Hindlimb muscle (tissue), 1 donor: ENCODE measurements around the gene ARID5B. TPM values are rescaled to one million over a fixed set of nuclear protein-coding genes. Genes with fewer than 3 reads are reported as not detected.
"Not testable (repeated sequence)": the region's sequence is repeated elsewhere in the genome, so short reads cannot be mapped to it uniquely, and the experiment has no call there.

Experiments
- DNase-seq: peaks from one replicate; pipeline ENCODE4 v3.0.0-alpha.2; 2013
- polyA plus RNA-seq: library from polyadenylated mRNA; unstranded; fragments of 120-200 nt; gene quantifications from one replicate; pipeline ENCODE4 v1.2.1, GENCODE V29; 2013; ENCODE audit not compliant: insufficient read length

Gene ARID5B, protein sequence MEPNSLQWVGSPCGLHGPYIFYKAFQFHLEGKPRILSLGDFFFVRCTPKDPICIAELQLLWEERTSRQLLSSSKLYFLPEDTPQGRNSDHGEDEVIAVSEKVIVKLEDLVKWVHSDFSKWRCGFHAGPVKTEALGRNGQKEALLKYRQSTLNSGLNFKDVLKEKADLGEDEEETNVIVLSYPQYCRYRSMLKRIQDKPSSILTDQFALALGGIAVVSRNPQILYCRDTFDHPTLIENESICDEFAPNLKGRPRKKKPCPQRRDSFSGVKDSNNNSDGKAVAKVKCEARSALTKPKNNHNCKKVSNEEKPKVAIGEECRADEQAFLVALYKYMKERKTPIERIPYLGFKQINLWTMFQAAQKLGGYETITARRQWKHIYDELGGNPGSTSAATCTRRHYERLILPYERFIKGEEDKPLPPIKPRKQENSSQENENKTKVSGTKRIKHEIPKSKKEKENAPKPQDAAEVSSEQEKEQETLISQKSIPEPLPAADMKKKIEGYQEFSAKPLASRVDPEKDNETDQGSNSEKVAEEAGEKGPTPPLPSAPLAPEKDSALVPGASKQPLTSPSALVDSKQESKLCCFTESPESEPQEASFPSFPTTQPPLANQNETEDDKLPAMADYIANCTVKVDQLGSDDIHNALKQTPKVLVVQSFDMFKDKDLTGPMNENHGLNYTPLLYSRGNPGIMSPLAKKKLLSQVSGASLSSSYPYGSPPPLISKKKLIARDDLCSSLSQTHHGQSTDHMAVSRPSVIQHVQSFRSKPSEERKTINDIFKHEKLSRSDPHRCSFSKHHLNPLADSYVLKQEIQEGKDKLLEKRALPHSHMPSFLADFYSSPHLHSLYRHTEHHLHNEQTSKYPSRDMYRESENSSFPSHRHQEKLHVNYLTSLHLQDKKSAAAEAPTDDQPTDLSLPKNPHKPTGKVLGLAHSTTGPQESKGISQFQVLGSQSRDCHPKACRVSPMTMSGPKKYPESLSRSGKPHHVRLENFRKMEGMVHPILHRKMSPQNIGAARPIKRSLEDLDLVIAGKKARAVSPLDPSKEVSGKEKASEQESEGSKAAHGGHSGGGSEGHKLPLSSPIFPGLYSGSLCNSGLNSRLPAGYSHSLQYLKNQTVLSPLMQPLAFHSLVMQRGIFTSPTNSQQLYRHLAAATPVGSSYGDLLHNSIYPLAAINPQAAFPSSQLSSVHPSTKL
- 21.1 TPM for polyA plus RNA-seq

DNA sequence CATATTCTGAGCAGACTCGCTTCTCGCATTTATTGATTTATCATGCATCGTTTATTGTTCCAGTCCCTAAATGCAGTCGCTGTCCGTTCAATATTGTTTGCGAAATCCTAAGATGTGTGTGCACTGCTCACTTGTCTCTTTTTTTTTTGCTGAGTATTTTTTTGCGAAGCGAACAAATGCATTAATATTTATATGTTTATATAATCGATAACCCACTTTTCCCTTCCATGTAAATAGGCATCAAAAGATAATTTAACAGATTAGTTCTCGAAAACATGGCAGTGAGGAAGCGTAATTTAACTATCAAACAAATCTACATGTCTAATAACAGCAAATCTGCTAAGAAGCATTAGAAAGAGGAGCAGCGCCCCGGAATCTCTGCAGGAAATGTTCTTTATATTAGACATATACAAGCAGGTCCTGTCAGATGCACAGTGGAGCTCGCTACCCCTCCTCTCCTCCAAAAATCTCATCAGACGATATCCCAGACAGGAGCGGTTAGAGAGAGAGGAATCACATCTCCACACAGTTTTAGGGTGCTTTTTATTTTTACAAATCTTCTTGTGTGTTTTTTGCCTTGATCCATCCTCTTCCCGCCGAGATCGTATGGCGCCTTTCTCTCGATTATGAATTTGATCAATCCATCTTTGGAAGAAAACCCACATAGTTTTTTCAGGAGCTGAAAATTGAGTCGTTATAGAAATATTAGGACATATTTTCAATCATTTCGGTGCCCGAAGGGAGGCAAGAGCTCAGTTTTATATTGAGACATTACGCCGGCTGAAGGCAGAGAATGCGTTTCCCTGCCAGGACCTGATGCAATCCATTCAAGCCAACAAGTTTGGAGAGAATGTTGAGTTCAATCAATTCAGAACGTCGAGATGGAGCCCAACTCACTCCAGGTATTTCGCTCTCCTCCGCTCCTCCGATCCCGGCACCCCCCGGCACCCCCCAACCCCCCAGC is at the start of gene ARID5B:
Gene ARID5B, plus strand, starts transcription at position 871 of the 964 bp plus-strand sequence. Its CDS starts 11 bp downstream, at position 882.
- DNase-seq, result peak; percentile 81

DNA sequence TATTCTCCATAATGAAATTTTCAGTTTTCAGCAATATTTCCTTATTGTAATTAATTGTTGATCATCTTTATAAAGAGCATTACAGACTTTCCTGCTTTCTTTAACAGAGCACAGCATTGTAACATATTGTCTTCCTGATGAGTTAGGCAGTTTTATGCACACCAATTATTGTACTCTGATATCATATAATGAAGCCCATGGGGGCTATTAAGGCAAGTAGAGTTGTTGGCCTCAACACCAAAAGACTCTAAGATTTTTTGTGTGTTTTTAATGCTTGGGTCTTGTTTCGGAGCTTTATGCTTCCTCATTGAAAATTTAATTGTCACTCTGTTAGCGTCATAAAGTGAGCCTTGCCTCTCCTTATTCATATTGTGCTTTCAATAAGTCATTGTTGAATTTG is 49.2 kb upstream of the ARID5B start:
- DNase-seq, result no peak

GRCh38 chr10:61855771-61856170 is 45.7 kb upstream of the ARID5B start:
- no peak for DNase-seq

GRCh38 chr10:61857746-61858145 is 43.8 kb upstream of the ARID5B start:
- no peak for DNase-seq

DNA sequence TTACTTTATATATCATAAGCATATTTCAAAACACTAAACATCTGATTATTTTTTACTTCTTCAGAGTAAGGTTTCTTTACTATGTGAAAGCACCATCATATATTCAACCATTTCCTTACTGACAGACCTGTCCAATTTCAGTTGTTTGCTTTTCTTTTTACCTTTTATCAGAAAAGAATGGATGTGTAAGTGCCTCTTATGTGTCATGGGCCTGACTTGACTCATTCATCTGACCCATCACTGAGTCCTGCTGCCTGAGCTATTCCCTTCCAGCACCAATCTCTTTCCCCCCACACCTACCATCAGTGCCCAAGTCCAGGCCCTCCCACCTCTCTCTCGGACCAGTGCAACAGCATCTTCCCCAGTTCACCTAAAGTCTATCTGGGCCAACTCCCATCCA is 41.7 kb upstream of the ARID5B start:
- no peak for DNase-seq

DNA sequence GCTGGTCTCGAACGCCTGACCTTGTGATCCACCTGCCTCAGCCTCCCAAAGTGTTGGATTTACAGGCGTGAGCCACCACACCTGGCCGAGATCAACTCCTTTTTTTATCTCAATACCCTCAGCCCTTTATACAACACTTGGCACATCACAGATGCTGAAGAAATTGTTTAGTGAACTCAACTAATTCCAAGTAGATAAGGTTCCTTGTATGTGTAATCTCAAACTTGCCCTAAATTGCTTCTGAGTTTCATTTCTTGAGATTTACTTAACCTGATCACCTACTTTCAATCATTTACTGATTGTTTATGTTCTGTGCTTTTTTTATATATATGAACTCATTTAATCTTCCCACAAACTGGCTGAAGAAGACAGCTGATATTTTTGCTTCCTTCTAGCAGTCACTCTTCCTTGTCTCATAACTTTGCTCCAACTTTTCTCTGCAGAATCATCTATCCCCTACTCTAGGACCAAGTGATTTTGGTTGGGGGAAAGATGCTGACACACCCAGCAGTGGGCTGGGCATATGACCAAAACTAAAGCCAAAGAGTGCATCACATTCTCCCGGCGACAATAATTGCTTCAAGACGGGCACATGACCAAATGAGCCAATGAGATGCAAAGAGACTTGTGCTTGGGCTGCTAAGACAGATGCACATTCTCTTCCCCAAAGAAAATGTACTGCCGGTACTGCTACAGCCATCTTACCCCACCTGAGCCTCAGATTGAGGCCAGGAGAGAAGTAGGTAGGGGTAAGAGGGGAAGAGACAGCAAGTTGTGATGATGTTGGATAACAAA is 40.3 kb upstream of the ARID5B start:
- no peak for DNase-seq

DNA sequence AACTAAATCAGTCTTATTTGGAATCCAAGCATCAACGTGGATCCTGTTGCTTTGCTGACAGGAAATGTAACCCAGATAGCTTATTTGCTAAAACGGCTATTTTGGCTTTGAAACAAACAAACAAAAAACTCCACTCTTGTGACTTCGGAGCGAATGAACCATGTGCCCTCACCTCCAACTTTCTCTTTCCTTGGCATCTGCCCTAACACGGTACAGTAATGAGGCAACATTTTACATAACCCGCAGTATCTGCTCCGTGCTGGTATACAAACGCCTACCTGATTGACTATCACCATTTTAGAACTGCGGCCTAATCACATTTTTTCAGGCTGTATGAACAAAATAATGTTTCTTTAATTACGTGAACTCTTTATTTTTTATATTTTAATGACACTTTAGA is 37.5 kb upstream of the ARID5B start:
- no peak for DNase-seq

- no peak for DNase-seq
These were observed 34.7 kb upstream of the ARID5B start for GRCh38 chr10:61866700-61867368.

GRCh38 chr10:61867374-61867773 is 34.1 kb upstream of the ARID5B start:
- not testable (repeated sequence) for DNase-seq

GRCh38 chr10:61867817-61868216 is 33.7 kb upstream of the ARID5B start:
- DNase-seq, result not testable (repeated sequence)

GRCh38 chr10:61869041-61869675 is 32.3 kb upstream of the ARID5B start:
- no peak for DNase-seq

GRCh38 chr10:61869774-61870525 is 31.5 kb upstream of the ARID5B start:
- DNase-seq, result no peak

- DNase-seq, result no peak
These were observed 31.0 kb upstream of the ARID5B start for GRCh38 chr10:61870526-61870895.

DNA sequence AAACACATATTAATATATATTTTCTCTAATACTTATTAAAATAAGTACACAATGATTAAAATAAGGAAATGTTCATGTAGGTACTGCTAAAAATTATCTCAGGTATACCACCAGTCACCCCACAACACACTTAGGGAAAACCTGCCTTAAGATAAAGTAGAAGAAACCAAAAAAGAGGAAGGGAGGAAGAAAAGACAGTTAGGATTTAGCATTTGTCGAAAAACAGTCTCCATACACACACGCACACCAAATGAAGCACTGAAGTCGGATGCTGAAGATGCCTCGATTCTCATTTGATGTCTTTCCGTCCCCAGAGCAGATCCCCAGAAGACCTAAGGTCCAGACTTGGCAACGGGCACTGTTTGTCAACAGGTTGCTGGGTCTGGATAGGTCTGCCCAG is 30.0 kb upstream of the ARID5B start:
- no peak for DNase-seq

GRCh38 chr10:61877887-61878739 is 23.4 kb upstream of the ARID5B start:
- DNase-seq, result no peak

- no peak for DNase-seq
These were observed 22.8 kb upstream of the ARID5B start for GRCh38 chr10:61878740-61879068.

DNA sequence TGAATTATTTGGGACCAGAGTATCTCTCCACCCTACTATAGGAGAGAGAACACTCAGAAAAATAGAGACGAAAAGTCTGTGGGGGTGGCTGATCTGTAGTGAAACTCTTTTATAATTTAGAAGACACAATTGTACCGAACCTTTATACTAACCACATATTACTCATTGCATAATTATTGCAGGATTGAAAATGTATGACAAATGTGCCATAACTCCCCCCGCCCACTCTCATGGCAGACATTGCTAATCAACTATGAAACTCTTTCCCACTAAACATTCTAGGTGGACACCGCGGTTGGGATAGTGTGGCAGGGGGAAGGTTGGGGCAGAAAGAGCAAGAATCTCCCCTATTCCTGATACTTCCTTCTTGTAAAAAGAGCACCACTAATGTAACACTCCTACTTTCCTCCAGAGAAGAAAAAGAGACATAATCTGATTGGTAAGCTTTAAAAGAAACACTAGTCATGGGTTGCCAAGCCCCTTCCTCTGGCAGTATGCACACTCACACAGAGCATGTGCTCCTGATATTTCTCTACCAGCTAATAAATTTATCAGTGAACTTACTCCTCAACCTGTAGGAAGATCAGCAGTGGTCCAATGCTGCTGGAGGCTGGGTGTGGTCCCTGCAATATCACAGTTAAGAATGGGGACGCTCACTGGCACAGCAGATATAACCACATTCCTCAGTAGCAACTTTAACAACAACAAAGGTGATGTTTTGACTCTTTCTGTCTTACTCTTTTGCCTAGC is 18.7 kb upstream of the ARID5B start:
- DNase-seq, result no peak
